ENCODE data around the gene HS3ST6.
"Not testable (repeated sequence)": the region's sequence is repeated elsewhere in the genome, so short reads cannot be mapped to it uniquely, and the experiment has no call there.

HS3ST6 gene

DNA sequence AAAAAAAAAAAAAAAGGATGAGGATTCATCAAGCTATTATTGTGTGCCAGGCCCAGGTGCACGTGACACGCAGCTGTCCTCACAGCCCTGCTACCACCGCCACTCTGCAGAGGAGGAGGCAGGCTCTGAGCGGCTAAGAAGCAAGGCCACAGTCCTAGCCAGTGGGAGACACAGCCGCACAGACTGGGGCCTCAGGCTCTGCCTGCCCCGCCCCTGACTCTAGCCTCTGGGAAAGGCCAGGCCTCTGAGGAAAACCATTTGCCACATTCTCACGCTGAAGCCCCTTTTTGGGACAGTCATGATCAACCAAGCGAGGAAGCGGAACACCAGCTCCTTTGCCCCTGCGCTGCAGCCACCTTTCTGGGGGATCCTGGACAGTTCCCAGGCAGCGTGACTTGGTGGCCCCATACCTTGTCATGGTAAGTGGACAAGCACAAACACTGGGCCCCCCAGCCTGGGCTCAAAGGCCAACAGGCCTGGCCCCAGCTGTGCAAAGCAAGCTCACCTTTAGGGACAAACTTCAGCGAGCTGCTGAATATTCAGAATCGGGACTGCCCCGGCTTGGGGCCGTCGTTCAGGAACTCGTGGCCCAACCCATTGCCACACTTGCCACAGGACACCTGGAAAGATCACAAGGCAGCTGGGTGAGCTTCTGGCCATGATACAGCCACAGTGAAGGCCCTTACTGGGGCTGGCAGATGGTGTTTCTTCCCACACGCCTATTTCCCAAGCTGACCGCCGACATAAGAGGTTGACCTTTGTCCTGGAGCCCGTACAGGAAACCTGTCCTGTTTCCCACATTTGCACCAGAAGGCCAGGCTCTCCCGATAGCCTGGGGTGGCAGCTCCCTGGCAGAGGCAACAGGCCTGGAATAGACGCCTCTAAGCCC is 22.3 kb upstream of the HS3ST6 start:
- Mint-ChIP-seq H3K4me1 (peaks cover 22% of the 10 kb centered on the region), H3K9me3 (no peaks in the 10 kb centered on the region), H3K27ac (no peak overlapping the region), H3K36me3 (peaks cover 51% of the 10 kb centered on the region), H3K4me3 (no peak overlapping the region)
- DNase-seq (ENCODE audit: low spot score in 2 of 2) (no peak), ATAC-seq (no peak)

GRCh38 chr16:1939833-1940232 is 21.6 kb upstream of the HS3ST6 start:
- not testable (repeated sequence) for ATAC-seq; DNase-seq (ENCODE audit: low spot score in 2 of 2); H3K27ac Mint-ChIP-seq; H3K9me3 Mint-ChIP-seq; H3K4me3 Mint-ChIP-seq
- Mint-ChIP-seq H3K4me1 (peaks cover 21% of the 10 kb centered on the region), H3K36me3 (peaks cover 51% of the 10 kb centered on the region)

DNA sequence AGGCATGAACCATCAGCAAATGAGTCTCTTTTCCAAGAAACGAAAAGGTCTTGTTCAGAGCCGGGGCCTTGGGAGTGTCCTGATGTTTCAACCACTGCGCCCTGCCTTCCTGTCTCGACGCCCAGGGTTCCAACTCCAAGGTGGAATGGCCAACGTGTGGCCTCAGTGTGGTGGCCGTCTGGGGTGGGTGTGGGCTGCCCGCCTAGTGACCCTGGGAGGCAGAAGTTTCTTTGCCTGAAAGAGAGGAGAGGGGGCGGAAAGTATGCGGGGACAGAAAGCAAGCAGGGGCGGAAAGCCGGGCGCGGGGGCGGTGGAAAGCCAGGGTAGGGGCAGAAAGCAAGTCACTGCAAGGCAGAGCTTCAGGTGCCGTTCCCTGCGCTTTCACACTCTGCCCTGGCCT is 20.7 kb upstream of the HS3ST6 start:
- no peaks in the 10 kb centered on the region for H3K9me3 Mint-ChIP-seq
- H3K4me3 Mint-ChIP-seq: no peak overlapping the region
- ATAC-seq (no peak), DNase-seq (ENCODE audit: low spot score in 2 of 2) (no peak)
- peaks cover 45% of the 10 kb centered on the region for H3K36me3 Mint-ChIP-seq
- no peak overlapping the region for H3K27ac Mint-ChIP-seq
- peaks cover 12% of the 10 kb centered on the region for H3K4me1 Mint-ChIP-seq

DNA sequence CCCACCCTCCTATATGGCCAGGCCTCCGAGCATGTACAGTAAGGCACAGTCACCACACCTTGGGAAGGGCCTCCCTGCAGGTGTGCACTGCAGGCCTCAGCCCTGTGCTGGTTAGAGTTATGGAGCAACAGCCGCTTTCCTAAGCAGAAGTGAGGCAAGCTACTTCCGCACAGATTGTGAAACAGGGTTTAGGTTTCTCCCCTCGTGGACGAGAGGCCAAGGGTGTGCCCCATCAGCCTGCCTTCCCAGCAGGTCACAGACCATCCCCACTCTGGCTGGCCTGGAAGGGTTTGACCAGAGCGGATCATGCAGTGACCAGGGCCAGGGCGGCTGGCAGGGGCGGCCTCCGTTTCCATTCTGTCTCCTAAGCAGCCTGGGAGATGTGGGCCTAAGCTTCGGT is 20.1 kb upstream of the HS3ST6 start:
- peaks cover 45% of the 10 kb centered on the region for H3K36me3 Mint-ChIP-seq
- no peak for DNase-seq (ENCODE audit: low spot score in 2 of 2)
- no peaks in the 10 kb centered on the region for H3K9me3 Mint-ChIP-seq
- H3K27ac Mint-ChIP-seq: no peak overlapping the region
- no peak for ATAC-seq
- H3K4me3 Mint-ChIP-seq: no peak overlapping the region
- H3K4me1 Mint-ChIP-seq: peaks cover 12% of the 10 kb centered on the region

DNA sequence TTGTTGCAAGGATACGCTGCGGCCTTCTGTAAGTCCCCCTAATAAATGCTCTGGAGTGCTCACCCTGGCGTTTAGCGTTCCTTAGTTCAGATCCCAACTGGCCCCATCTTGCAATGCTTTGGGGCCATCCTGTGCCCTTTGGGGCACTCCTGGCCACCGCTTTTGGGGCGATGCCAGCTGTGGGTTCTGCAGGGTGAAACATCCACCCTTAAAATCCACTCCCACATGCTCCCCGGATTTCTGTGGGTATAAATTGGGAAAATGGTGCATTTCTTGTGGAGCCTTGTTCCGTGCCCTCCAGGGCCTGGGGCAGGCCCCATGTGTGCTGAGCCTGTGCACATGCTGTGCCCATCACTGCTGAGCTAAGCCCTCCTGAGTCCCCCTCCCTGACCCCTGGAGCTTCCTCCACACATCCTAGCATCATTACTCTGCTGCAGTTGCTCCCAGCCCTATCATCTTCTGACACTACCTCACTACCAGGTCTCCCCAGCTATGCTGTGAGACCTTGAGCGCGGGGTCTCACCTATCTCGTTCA is 18.8 kb upstream of the HS3ST6 start:
- H3K27ac Mint-ChIP-seq: no peak overlapping the region
- peaks cover 8% of the 10 kb centered on the region for H3K4me1 Mint-ChIP-seq
- peaks cover 45% of the 10 kb centered on the region for H3K36me3 Mint-ChIP-seq
- ATAC-seq (no peak), DNase-seq (ENCODE audit: low spot score in 2 of 2) (no peak)
- no peak overlapping the region for H3K4me3 Mint-ChIP-seq
- H3K9me3 Mint-ChIP-seq: no peaks in the 10 kb centered on the region

- DNase-seq (ENCODE audit: low spot score in 2 of 2) (no peak), ATAC-seq (no peak)
- Mint-ChIP-seq H3K36me3 (peaks cover 13% of the 10 kb centered on the region), H3K9me3 (no peaks in the 10 kb centered on the region), H3K4me1 (no peaks in the 10 kb centered on the region), H3K27ac (no peak overlapping the region), H3K4me3 (no peak overlapping the region)
These were observed 15.0 kb upstream of the HS3ST6 start for GRCh38 chr16:1933097-1933661.

DNA sequence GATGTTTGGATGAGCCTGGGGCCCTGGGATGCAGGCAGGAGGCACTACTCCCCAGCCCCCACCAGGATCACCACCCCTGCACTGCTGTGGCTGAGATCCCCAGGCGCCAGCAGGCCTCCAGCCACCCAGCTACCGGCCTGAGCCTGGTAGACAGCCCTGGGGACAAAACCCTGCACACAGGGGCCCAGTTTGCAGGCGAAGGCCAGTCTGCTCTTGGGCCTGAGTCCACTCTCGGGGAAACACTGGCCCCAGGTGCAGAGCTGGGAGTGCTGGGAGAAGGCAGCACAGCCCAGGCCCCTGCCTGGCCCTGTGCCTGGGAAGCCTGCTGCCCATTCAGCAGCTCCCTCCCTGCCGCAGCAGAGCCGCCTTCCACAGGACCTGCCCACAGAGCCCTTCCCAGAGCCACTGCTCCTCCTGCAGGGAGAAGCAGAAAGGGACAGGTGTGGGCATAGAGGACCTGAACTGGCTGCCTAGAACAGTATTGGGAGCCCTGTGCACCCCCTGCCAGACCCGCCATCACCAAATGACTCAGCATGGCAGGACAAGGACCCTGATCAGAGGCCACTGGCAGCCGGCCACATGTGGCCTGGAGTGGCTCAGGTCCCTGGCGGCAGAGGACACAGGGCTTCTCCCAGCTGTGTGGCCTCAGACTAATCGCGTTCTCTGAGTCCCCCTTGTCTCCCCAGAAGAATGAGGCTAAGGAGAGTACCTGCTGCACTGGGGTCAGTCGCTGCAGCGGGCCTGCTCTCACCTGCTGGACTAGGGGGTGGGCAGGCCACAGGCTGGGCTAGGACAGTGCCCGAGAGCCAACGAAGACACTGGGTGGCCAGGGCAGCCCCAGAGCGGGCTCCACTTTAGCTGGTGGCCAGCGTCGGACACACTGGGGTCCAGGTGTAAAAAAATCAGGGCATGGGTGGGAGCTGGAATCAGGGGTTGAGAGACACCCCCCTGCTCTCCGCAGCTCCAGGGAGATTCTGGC is 14.1 kb upstream of the HS3ST6 start:
- Mint-ChIP-seq H3K36me3 (peaks cover 5% of the 10 kb centered on the region), H3K4me3 (no peak overlapping the region), H3K4me1 (no peaks in the 10 kb centered on the region), H3K27ac (no peak overlapping the region), H3K9me3 (no peaks in the 10 kb centered on the region)
- DNase-seq (ENCODE audit: low spot score in 2 of 2) (no peak), ATAC-seq (no peak)

- Mint-ChIP-seq H3K36me3 (no peaks in the 10 kb centered on the region), H3K4me3 (no peak overlapping the region), H3K27ac (no peak overlapping the region)
These were observed 12.1 kb upstream of the HS3ST6 start for GRCh38 chr16:1930338-1930720.

GRCh38 chr16:1929578-1930337 is 11.5 kb upstream of the HS3ST6 start:
- H3K27ac Mint-ChIP-seq: no peak overlapping the region
- H3K4me1 Mint-ChIP-seq: no peaks in the 10 kb centered on the region
- ATAC-seq: peak; percentile 93
- no peaks in the 10 kb centered on the region for H3K9me3 Mint-ChIP-seq
- peak overlapping the region; percentile 55 for H3K4me3 Mint-ChIP-seq
- DNase-seq (ENCODE audit: low spot score in 2 of 2): peak; percentile 99 to 100
- H3K36me3 Mint-ChIP-seq: no peaks in the 10 kb centered on the region

More at GRCh38 chr16:1930338-1930720, 12.1 kb upstream of the HS3ST6 start:
- Mint-ChIP-seq H3K9me3 (no peaks in the 10 kb centered on the region), H3K4me1 (no peaks in the 10 kb centered on the region)
- no peak for ATAC-seq
- DNase-seq (ENCODE audit: low spot score in 2 of 2): no peak

GRCh38 chr16:1929105-1929504 is 10.9 kb upstream of the HS3ST6 start:
- DNase-seq (ENCODE audit: low spot score in 2 of 2) (no peak), ATAC-seq (peak; percentile 25)
- Mint-ChIP-seq H3K27ac (no peak overlapping the region), H3K36me3 (no peaks in the 10 kb centered on the region), H3K4me3 (peak overlapping the region; percentile 55), H3K4me1 (no peaks in the 10 kb centered on the region), H3K9me3 (no peaks in the 10 kb centered on the region)

- Mint-ChIP-seq H3K27ac (no peak overlapping the region), H3K36me3 (no peaks in the 10 kb centered on the region), H3K4me1 (no peaks in the 10 kb centered on the region)
These were observed 8.1 kb upstream of the HS3ST6 start for GRCh38 chr16:1926271-1926670.

DNA sequence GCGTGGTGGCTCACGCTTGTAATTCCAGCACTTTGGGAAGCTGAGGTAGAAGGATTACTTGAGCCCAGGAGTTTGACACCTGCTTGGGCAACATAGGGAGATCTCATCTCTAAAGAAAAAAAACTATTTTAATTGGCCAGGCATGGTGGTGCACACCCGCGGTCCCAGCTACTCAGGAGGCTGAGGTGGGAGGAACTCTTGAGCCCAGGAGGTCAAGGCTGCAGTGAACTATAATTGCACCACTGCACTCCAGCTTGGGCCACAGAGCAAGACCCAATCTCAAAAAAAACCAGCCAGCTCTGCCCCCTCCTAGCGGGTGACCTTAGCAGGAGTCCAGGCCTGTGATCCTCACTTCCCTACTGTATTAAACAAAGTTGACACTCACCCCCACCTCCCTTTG is 5.9 kb upstream of the HS3ST6 start:
- ATAC-seq: no peak
- H3K36me3 Mint-ChIP-seq: no peaks in the 10 kb centered on the region
- H3K9me3 Mint-ChIP-seq: no peaks in the 10 kb centered on the region

More at GRCh38 chr16:1926271-1926670, 8.1 kb upstream of the HS3ST6 start:
- ATAC-seq (no peak), DNase-seq (ENCODE audit: low spot score in 2 of 2) (no peak)
- Mint-ChIP-seq H3K4me3 (no peak overlapping the region), H3K9me3 (no peaks in the 10 kb centered on the region)

DNA sequence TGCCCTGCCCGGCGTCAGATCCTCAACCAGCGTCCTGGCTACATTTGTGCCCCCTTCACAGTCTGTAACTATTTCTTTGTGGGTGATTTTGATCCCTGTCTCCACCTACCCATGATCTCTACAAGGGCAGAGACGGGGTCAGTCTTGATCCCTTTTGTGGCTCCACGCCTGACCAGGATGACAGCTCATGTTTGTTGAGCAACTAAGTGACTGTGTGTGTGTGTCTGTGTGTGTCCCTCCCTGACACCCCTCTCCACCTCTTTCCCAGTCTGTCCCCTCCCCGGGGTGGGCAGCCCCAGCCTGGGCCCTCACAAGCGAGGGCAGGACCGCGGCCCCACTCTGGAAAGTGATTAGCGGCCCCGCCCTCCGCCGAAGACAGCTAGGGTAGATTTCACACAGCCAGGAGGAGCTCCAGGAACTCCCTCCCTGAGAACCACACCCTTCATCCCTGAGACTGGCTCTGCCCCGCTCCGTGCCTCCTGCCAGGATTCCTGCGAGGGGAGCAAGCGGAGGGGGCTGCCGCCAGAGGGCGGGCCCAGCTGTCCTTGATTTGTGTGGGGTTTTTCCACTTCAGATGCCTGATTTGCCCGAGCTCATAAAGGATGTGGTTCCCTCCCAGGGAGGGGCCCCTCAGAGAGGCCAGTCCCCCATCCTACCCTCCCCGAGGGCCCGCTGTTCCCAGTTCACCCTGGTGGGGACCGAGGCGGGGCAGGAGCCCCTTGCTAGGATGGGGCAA is 5.3 kb upstream of the HS3ST6 start:
- H3K27ac Mint-ChIP-seq: no peak overlapping the region
- H3K4me1 Mint-ChIP-seq: peaks cover 6% of the 10 kb centered on the region
- ATAC-seq: no peak

More for the DNA sequence above, 5.9 kb upstream of the HS3ST6 start:
- H3K4me1 Mint-ChIP-seq: peaks cover 6% of the 10 kb centered on the region
- no peak overlapping the region for H3K4me3 Mint-ChIP-seq
- DNase-seq (ENCODE audit: low spot score in 2 of 2): no peak
- no peak overlapping the region for H3K27ac Mint-ChIP-seq

GRCh38 chr16:1922357-1922756 is 4.1 kb upstream of the HS3ST6 start:
- no peaks in the 10 kb centered on the region for H3K36me3 Mint-ChIP-seq
- DNase-seq (ENCODE audit: low spot score in 2 of 2) (no peak), ATAC-seq (no peak)
- H3K27ac Mint-ChIP-seq: no peak overlapping the region
- H3K4me1 Mint-ChIP-seq: peaks cover 6% of the 10 kb centered on the region
- H3K4me3 Mint-ChIP-seq: no peak overlapping the region
- H3K9me3 Mint-ChIP-seq: no peaks in the 10 kb centered on the region

More for the DNA sequence above, 5.3 kb upstream of the HS3ST6 start:
- H3K36me3 Mint-ChIP-seq: no peaks in the 10 kb centered on the region
- no peaks in the 10 kb centered on the region for H3K9me3 Mint-ChIP-seq
- no peak overlapping the region for H3K4me3 Mint-ChIP-seq
- no peak for DNase-seq (ENCODE audit: low spot score in 2 of 2)
